K562 (cell line): ENCODE data around the gene KLHL22. TPM values are rescaled to one million over a fixed set of nuclear protein-coding genes. Genes with fewer than 3 reads are reported as not detected.
A peak's percentile ranks its signal among the peaks of the same experiment; 100 is the strongest.

Experiments
- BRD4 ChIP-seq: fragments of 200-600 bp; sonication (generic); IDR thresholded peaks from 2 replicates; pipeline ENCODE4 v1.6.1; 2017; ENCODE audit warnings: inconsistent platforms
- CBX5 ChIP-seq: IDR thresholded peaks from 2 replicates; pipeline ENCODE4 v1.6.1; 2014; ENCODE audit warnings: low read depth, borderline replicate concordance
- CHD2 ChIP-seq: IDR thresholded peaks from 2 replicates; pipeline ENCODE4 v1.6.1; 2011; ENCODE audit warnings: low read depth, low read length
- FOXO4 ChIP-seq: fragments of 450-650 bp; formaldehyde crosslinking; IDR thresholded peaks from 2 replicates; pipeline ENCODE4 v1.4.0; 2020; ENCODE audit warnings: mild to moderate bottlenecking, moderate library complexity
- FOXP4 ChIP-seq: sonication (generic); formaldehyde crosslinking; IDR thresholded peaks from 2 replicates; pipeline ENCODE4 v1.8.0; 2022; ENCODE audit warnings: mild to moderate bottlenecking, missing genetic modification reagents, borderline replicate concordance
- GATAD2A ChIP-seq: fragments of 450-650 bp; IDR thresholded peaks from 2 replicates; pipeline ENCODE4 v1.6.1; 2017
- MYBL2 ChIP-seq, 2 experiments: fragments of 450-650 bp in 1 of 2; sonication (generic) in 1 of 2; formaldehyde crosslinking in 1 of 2; IDR thresholded peaks; 2 replicates each; pipeline versions ENCODE4 v1.6.1 to v1.8.1; 2017 to 2022; ENCODE audit warnings: borderline replicate concordance in 1 of 2, inconsistent platforms in 1 of 2, low read depth in 1 of 2, mild to moderate bottlenecking in 1 of 2, missing genetic modification reagents in 1 of 2, moderate library complexity in 1 of 2
- NFE2L1 ChIP-seq: fragments of 450-650 bp; IDR thresholded peaks from 2 replicates; pipeline ENCODE4 v1.6.1; 2016; ENCODE audit warnings: missing genetic modification characterization, low read depth, mild to moderate bottlenecking, missing compliant biosample characterization, moderate library complexity, borderline replicate concordance
- SMAD4 ChIP-seq: fragments of 250-450 bp; sonication (Bioruptor Pico); conservative IDR thresholded peaks from 2 replicates; pipeline ENCODE4 v1.8.0; 2021; ENCODE audit warnings: inconsistent platforms, mild to moderate bottlenecking, moderate library complexity
- SMARCB1 ChIP-seq: IDR thresholded peaks from 2 replicates; pipeline ENCODE4 v1.6.1; 2011; ENCODE audit warnings: improper control_type of control experiment, low read depth; ENCODE audit not compliant: insufficient read length
- SMC3 ChIP-seq: conservative IDR thresholded peaks from 2 replicates; pipeline ENCODE4 v1.6.1; 2011; ENCODE audit warnings: low read depth, low read length, improper control_type of control experiment; ENCODE audit not compliant: insufficient read depth
- WHSC1 ChIP-seq: IDR thresholded peaks from one replicate; pipeline ENCODE4 v1.6.1; 2012; ENCODE audit warnings: low read length, control low read depth, inconsistent platforms
- ZBTB11 ChIP-seq, 3 experiments: fragments of 200-800 bp in 1 of 3; fragments of 250-450 bp in 1 of 3; fragments of 450-650 bp in 1 of 3; sonication (Bioruptor Pico) in 1 of 3; sonication (Bioruptor generic) in 1 of 3; formaldehyde crosslinking in 1 of 3; IDR thresholded peaks; 2 replicates each; pipeline versions ENCODE4 v1.6.1 to v1.8.0; 2016 to 2022; ENCODE audit warnings: mild to moderate bottlenecking in 2 of 3, missing genetic modification characterization in 2 of 3, missing compliant biosample characterization in 1 of 3, moderate library complexity in 1 of 3
- ZBTB17 ChIP-seq: fragments of 450-650 bp; formaldehyde crosslinking; IDR thresholded peaks from 2 replicates; pipeline ENCODE4 v1.4.0; 2020; ENCODE audit warnings: mild to moderate bottlenecking
- ZBTB7A ChIP-seq: IDR thresholded peaks from 2 replicates; pipeline ENCODE4 v1.6.1; 2011; ENCODE audit warnings: low read depth, mild to moderate bottlenecking, low read length, moderate library complexity, borderline replicate concordance; ENCODE audit not compliant: control insufficient read depth
- ZFP36 ChIP-seq: fragments of 150-350 bp; IDR thresholded peaks from 2 replicates; pipeline ENCODE4 v1.6.1; 2018; ENCODE audit warnings: low read length, low read depth; ENCODE audit not compliant: partially characterized antibody
- ZNF143 ChIP-seq: sonication (generic); formaldehyde crosslinking; IDR thresholded peaks from 2 replicates; pipeline ENCODE4 v1.9.0; 2022; ENCODE audit warnings: mild to moderate bottlenecking, missing genetic modification reagents
- ZNF695 ChIP-seq: fragments of 450-650 bp; formaldehyde crosslinking; IDR thresholded peaks from 2 replicates; pipeline ENCODE4 v1.4.0; 2020; ENCODE audit warnings: mild to moderate bottlenecking, moderate library complexity
- polyA plus RNA-seq, 8 experiments: library from polyadenylated mRNA; depleted of rRNA in 4 of 8; stranded (reverse) in 5 of 8; unstranded in 3 of 8; fragments of >200 nt; fragmentation: Nextera tagmentation in 2 of 8; fragmentation: Illumina TruSeq in 1 of 8; extraction: Ambion mirVana in 2 of 8; extraction: Trizol in 1 of 8; gene quantifications; 2 replicates each; pipeline versions ENCODE4 v1.2.1 to v1.2.3, GENCODE V29; 2011 to 2014; ENCODE audit warnings: inconsistent platforms in 1 of 8, missing spikeins in 1 of 8
- total RNA-seq, 7 experiments: library from RNA; depleted of rRNA in 6 of 7; stranded (reverse); fragments of >200 nt in 6 of 7; fragmentation: Illumina TruSeq in 2 of 7; extraction: Trizol in 2 of 7; gene quantifications; 2 replicates each; pipeline versions ENCODE4 v1.2.1 to v1.2.3, GENCODE V29; 2011 to 2021; ENCODE audit warnings: low replicate concordance in 1 of 7

The KLHL22 gene
- total and polyA plus RNA-seq, 9 of the 15 experiments (the other 6 are each of a cell fraction or from before 2014, with no cell fraction given): 1.3 to 25.6 (median 15.2) TPM

GRCh38 chr22:20412474-20413216 is 83.0 kb downstream of the KLHL22 start (continued):
- TF ChIP-seq ZBTB11 (CRISPR knock-in tag; IDR thresholded peaks at IDR 0.05) (peak in 2 of 3 experiments; percentile 30 to 59; a peak in 2 of 6 replicates), SMARCB1 (no peak), ZNF695 (CRISPR knock-in tag) (no peak), MYBL2 (IDR thresholded peaks at IDR 0.05; ENCODE audit: low read depth) (no peak), MYBL2 (CRISPR knock-in tag; IDR thresholded peaks at IDR 0.05; ENCODE audit: borderline replicate concordance) (no peak), BRD4 (0 out of 2 replicates have a peak, but pooled peaks have one; percentile 84), ZNF143 (no peak), ZBTB7A (peak; percentile 39; the same call in 1 of the 2 replicates), WHSC1 (no peak), FOXP4 (CRISPR knock-in tag) (no peak), CBX5 (no peak), GATAD2A (peak; percentile 65; the same call in 1 of the 2 replicates), ZBTB17 (CRISPR knock-in tag) (peak; percentile 56), FOXO4 (0 out of 2 replicates have a peak, but pooled peaks have one; percentile 11), ZFP36 (peak; percentile 12), SMC3 (no peak), SMAD4 (CRISPR knock-in tag) (peak; percentile 58), CHD2 (no peak; the same call in 1 of the 2 replicates), NFE2L1 (tag) (no peak)
